ENCODE data around the gene EIF4E1B. TPM values are rescaled to one million over a fixed set of nuclear protein-coding genes. Genes with fewer than 3 reads are reported as not detected.

EIF4E1B gene
- total and polyA plus RNA-seq, 2 experiments from 2014 or later = not detected

DNA sequence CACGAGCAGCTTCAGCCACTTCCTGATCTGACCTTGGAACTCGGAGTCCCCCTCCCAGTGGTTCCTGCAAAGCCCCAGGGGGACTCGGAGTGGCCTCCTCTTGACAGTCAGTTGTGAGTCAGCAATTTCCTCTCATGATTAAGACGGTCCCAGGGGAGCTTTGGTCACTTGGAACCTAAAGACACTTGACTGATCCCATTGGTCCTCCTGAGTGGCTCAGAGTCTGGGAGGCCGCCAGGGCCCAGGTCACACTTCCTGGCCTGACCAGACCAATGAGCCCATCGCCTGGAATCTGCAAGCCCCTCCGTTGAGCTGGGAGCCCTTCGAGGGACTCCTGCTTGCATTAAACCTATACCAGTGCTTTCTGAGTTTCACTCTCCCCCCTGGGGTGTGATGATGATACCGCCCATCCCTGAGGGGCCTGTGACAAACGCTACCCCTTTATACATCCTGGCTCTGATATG, 45.9 kb downstream of the EIF4E1B start:
- Histone ChIP-seq H3K27ac (no peak overlapping the region), H3K9ac (no peak overlapping the region), H4K20me1 (ENCODE audit: insufficient read depth) (no peaks in the 10 kb centered on the region), H3K4me1 (ENCODE audit: insufficient read depth) (peaks cover 14% of the 10 kb centered on the region; the same call in 1 of the 2 replicates), H3K9me2 (ENCODE audit: insufficient read depth) (no peaks in the 10 kb centered on the region), H3F3A (ENCODE audit: insufficient read depth) (no peaks in the 10 kb centered on the region), H3K36me3 (ENCODE audit: low read depth) (no peaks in the 10 kb centered on the region), H3K4me2 (ENCODE audit: unreplicated experiment) (peak overlapping the region; percentile 26), H3K9me3 (ENCODE audit: low read depth) (no peaks in the 10 kb centered on the region), H3K27me3 (replicated peaks; ENCODE audit: insufficient read depth) (peaks cover 16% of the 10 kb centered on the region; the same call in 1 of the 2 replicates), H3K79me2 (ENCODE audit: insufficient read depth) (no peaks in the 10 kb centered on the region), H3K4me3 (no peak overlapping the region), H2AFZ (no peak overlapping the region)
- in situ Hi-C loops (cut with MboI) = no loop called here
- no peak for TF ChIP-seq EZH2phosphoT487 (IDR thresholded peaks at IDR 0.05; ENCODE audit: insufficient read depth, low read depth)
- no peak for TF ChIP-seq EZH2 (IDR thresholded peaks at IDR 0.05; ENCODE audit: insufficient read depth, poor library complexity, severe bottlenecking)
- peak; percentile 84 for DNase-seq
- WGBS, 2 experiments (ENCODE audit: low coverage in 1 of 2, low lambda C conversion rate in 2 of 2, missing lambda C conversion rate in 2 of 2) = 31 to 33% methylated on average over 10 of the region's 10 CpGs

GRCh38 chr5:176677209-176677939, 46.9 kb downstream of the EIF4E1B start:
- H3K27me3 ChIP-seq (replicated peaks; ENCODE audit: insufficient read depth) = peaks cover 26% of the 10 kb centered on the region
- peaks cover 14% of the 10 kb centered on the region; the same call in 1 of the 2 replicates for H3K4me1 ChIP-seq (ENCODE audit: insufficient read depth)
- no peak overlapping the region for H3K4me3 ChIP-seq
- in situ Hi-C loops (cut with MboI) = no loop called here
- H3K9me2 ChIP-seq (ENCODE audit: insufficient read depth) = no peaks in the 10 kb centered on the region
- no peaks in the 10 kb centered on the region for H3K79me2 ChIP-seq (ENCODE audit: insufficient read depth)
- 48 to 52% methylated on average over 12 of the region's 12 CpGs for WGBS, 2 experiments (ENCODE audit: low coverage in 1 of 2, low lambda C conversion rate in 2 of 2, missing lambda C conversion rate in 2 of 2)
- DNase-seq = no peak
- no peaks in the 10 kb centered on the region for H3K9me3 ChIP-seq (ENCODE audit: low read depth)
- H3K27ac ChIP-seq = no peak overlapping the region
- no peaks in the 10 kb centered on the region for H3K36me3 ChIP-seq (ENCODE audit: low read depth)
- H2AFZ ChIP-seq = no peak overlapping the region
- no peaks in the 10 kb centered on the region for H3F3A ChIP-seq (ENCODE audit: insufficient read depth)
- TF ChIP-seq EZH2phosphoT487 (IDR thresholded peaks at IDR 0.05; ENCODE audit: insufficient read depth, low read depth) = no peak
- TF ChIP-seq EZH2 (IDR thresholded peaks at IDR 0.05; ENCODE audit: insufficient read depth, poor library complexity, severe bottlenecking) = no peak
- H3K9ac ChIP-seq = no peak overlapping the region
- H3K4me2 ChIP-seq (ENCODE audit: unreplicated experiment) = no peak overlapping the region
- no peaks in the 10 kb centered on the region for H4K20me1 ChIP-seq (ENCODE audit: insufficient read depth)

- no peak overlapping the region for H3K4me3 ChIP-seq
- 93 to 96% methylated on average over 5 of the region's 5 CpGs for WGBS, 2 experiments (ENCODE audit: low coverage in 1 of 2, low lambda C conversion rate in 2 of 2, missing lambda C conversion rate in 2 of 2)
- no peaks in the 10 kb centered on the region for H3K36me3 ChIP-seq (ENCODE audit: low read depth)
- no peaks in the 10 kb centered on the region for H3F3A ChIP-seq (ENCODE audit: insufficient read depth)
- TF ChIP-seq EZH2phosphoT487 (IDR thresholded peaks at IDR 0.05; ENCODE audit: insufficient read depth, low read depth) (no peak), EZH2 (IDR thresholded peaks at IDR 0.05; ENCODE audit: insufficient read depth, poor library complexity, severe bottlenecking) (no peak)
- DNase-seq = no peak
- H4K20me1 ChIP-seq (ENCODE audit: insufficient read depth) = no peaks in the 10 kb centered on the region
- H3K9me2 ChIP-seq (ENCODE audit: insufficient read depth) = no peaks in the 10 kb centered on the region
- no peaks in the 10 kb centered on the region for H3K9me3 ChIP-seq (ENCODE audit: low read depth)
- H3K4me2 ChIP-seq (ENCODE audit: unreplicated experiment) = no peak overlapping the region
- no peak overlapping the region for H2AFZ ChIP-seq
- H3K79me2 ChIP-seq (ENCODE audit: insufficient read depth) = no peaks in the 10 kb centered on the region
- H3K27me3 ChIP-seq (replicated peaks; ENCODE audit: insufficient read depth) = peaks cover 37% of the 10 kb centered on the region
- in situ Hi-C loops (cut with MboI) = no loop called here
- peaks cover 14% of the 10 kb centered on the region; the same call in 1 of the 2 replicates for H3K4me1 ChIP-seq (ENCODE audit: insufficient read depth)
- no peak overlapping the region for H3K27ac ChIP-seq
- no peak overlapping the region for H3K9ac ChIP-seq
These were observed 48.1 kb downstream of the EIF4E1B start for GRCh38 chr5:176678584-176678983.

DNA sequence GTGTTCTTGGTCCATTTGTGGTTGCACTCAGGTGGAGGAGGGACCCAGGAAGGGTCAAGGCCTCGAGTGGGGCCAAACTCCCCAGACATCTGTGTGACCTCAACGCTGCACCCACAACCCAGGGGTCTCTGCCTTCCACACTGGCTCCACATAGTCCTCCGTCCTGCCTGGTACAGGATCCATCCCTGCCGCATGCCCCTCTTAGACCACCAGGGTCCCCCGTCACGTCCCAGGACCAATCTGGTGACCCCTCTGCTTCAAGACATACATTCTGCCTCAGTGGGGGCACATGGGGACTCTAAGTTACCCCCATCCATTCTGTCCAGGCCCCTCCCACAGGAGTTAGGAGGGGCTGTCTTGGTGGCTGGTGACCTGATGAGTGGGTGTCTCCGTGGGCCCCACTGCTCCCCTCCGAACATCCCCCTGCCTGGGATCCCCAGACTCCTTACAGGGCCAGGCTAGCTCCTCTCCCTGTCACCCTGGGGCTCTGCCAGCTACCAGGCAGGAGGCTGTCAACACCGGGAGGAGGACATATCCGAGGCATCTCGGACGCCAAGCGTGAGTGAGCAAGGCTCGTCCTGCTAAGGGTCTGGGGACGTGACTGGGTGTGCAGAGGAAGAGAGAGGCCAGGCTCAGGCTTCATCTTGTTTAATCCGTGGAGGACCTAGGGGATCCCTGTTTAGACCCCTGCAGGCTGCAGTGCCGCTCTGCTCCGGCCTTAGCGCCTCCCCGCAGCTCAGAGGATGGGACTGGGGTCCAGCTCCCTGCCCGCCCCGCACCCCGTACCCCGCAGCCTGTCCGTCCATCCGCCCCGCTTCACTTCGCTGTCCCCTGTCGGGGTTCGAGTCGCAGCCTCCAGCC, 49.1 kb downstream of the EIF4E1B start:
- Histone ChIP-seq H3K27ac (no peak overlapping the region), H3K9ac (no peak overlapping the region), H3K79me2 (ENCODE audit: insufficient read depth) (no peaks in the 10 kb centered on the region), H2AFZ (0 out of 2 replicates have a peak overlapping the region, but pooled peaks have one; percentile 45), H3K36me3 (ENCODE audit: low read depth) (no peaks in the 10 kb centered on the region), H3K4me3 (no peak overlapping the region), H3K4me2 (ENCODE audit: unreplicated experiment) (no peak overlapping the region), H3K4me1 (ENCODE audit: insufficient read depth) (peaks cover 14% of the 10 kb centered on the region; the same call in 1 of the 2 replicates), H4K20me1 (ENCODE audit: insufficient read depth) (no peaks in the 10 kb centered on the region), H3K9me3 (ENCODE audit: low read depth) (no peaks in the 10 kb centered on the region), H3K27me3 (replicated peaks; ENCODE audit: insufficient read depth) (peaks cover 44% of the 10 kb centered on the region), H3F3A (ENCODE audit: insufficient read depth) (no peaks in the 10 kb centered on the region), H3K9me2 (ENCODE audit: insufficient read depth) (no peaks in the 10 kb centered on the region)
- in situ Hi-C loops (cut with MboI) = no loop called here
- no peak for TF ChIP-seq EZH2 (IDR thresholded peaks at IDR 0.05; ENCODE audit: insufficient read depth, poor library complexity, severe bottlenecking)
- no peak for TF ChIP-seq EZH2phosphoT487 (IDR thresholded peaks at IDR 0.05; ENCODE audit: insufficient read depth, low read depth)
- 26 to 45% methylated on average over 16 to 31 of the region's 31 CpGs for WGBS, 2 experiments (ENCODE audit: low coverage in 1 of 2, low lambda C conversion rate in 2 of 2, missing lambda C conversion rate in 2 of 2)
- DNase-seq = peak; percentile 19

All from GM23248 (cell line).